WERI-Rb-1 (cell line): ENCODE data around the gene ADAMTSL3.
"Not testable (repeated sequence)": the region's sequence is repeated elsewhere in the genome, so short reads cannot be mapped to it uniquely, and the experiment has no call there.

Experiments used
- DNase-seq: peaks from one replicate; pipeline ENCODE4 v3.0.0-alpha.2; 2020
- H3K27ac ChIP-seq: fragments of 250-450 bp; sonication (Bioruptor Pico); 2 replicates; pipeline ENCODE4 v1.5.1; 2020; ENCODE audit warnings: mild to moderate bottlenecking, moderate library complexity
- H3K27me3 ChIP-seq: fragments of 250-450 bp; sonication (Bioruptor Pico); 2 replicates; pipeline ENCODE4 v1.5.1; 2021; ENCODE audit warnings: mild to moderate bottlenecking, low read depth, moderate library complexity; ENCODE audit not compliant: insufficient read depth, severe bottlenecking
- H3K36me3 ChIP-seq: fragments of 250-450 bp; sonication (Bioruptor Pico); 2 replicates; pipeline ENCODE4 v1.5.1; 2020; ENCODE audit warnings: mild to moderate bottlenecking, moderate library complexity
- H3K4me3 ChIP-seq: 2 replicates; pipeline ENCODE4 v1.5.1; 2011; ENCODE audit warnings: low read depth, mild to moderate bottlenecking, control low read depth, low read length
- H3K9me3 ChIP-seq: fragments of 250-450 bp; sonication (Bioruptor Pico); 2 replicates; pipeline ENCODE4 v1.5.1; 2021; ENCODE audit warnings: mild to moderate bottlenecking, moderate library complexity; ENCODE audit not compliant: severe bottlenecking
- TF ChIP-seq, protein P1 (sequence below): IDR thresholded peaks from 2 replicates; pipeline ENCODE4 v1.5.1; 2011; ENCODE audit warnings: low read depth, mild to moderate bottlenecking, control low read depth, inconsistent platforms, low read length

Gene ADAMTSL3

DNA sequence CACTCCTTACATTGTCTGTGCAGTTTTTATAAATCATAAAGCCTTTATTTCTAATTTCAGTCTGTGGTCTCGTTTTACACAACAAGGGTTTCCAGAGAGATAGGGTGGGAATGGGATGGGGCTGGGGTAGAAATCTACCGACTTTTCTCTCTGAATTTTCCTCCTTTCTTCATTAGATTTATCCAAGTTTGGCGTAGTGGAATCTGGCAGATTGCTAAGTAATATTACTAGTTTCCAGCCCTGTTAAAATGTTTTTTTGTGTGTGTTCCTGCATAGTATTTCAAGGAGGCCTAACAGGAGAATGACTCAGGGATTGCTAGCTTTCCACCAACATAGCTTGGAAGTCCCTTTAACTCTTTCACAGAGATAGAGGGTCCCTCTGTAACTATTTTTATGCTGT is 396.2 kb downstream of the ADAMTSL3 start:
- Histone ChIP-seq H3K36me3 (no peaks in the 10 kb centered on the region), H3K27me3 (no peaks in the 10 kb centered on the region), H3K27ac (no peak overlapping the region), H3K4me3 (no peak overlapping the region), H3K9me3 (no peaks in the 10 kb centered on the region)
- TF ChIP-seq, protein P1, sequence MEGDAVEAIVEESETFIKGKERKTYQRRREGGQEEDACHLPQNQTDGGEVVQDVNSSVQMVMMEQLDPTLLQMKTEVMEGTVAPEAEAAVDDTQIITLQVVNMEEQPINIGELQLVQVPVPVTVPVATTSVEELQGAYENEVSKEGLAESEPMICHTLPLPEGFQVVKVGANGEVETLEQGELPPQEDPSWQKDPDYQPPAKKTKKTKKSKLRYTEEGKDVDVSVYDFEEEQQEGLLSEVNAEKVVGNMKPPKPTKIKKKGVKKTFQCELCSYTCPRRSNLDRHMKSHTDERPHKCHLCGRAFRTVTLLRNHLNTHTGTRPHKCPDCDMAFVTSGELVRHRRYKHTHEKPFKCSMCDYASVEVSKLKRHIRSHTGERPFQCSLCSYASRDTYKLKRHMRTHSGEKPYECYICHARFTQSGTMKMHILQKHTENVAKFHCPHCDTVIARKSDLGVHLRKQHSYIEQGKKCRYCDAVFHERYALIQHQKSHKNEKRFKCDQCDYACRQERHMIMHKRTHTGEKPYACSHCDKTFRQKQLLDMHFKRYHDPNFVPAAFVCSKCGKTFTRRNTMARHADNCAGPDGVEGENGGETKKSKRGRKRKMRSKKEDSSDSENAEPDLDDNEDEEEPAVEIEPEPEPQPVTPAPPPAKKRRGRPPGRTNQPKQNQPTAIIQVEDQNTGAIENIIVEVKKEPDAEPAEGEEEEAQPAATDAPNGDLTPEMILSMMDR = no peak
- DNase-seq = no peak

DNA sequence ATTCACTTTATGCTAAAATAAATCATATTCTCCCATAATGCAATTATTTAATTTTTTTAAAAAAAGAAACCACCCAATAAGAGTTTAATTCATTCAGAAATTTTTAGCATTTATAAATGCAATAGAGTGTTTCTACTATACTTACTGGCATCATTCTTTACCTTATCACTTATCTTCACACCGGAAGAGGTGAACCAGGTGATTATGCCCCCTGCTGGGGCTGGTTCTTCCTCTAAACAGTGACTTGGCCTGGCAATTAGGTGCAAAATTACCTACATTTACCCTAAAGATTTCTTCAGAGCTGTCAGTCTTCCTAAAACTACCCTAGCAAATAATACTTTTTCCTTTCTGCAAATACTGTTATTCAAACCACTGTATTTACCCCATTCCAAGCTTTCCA is 397.2 kb downstream of the ADAMTSL3 start:
- not testable (repeated sequence) for H3K36me3 ChIP-seq, H3K9me3 ChIP-seq, H3K27me3 ChIP-seq, H3K4me3 ChIP-seq, H3K27ac ChIP-seq, DNase-seq

DNA sequence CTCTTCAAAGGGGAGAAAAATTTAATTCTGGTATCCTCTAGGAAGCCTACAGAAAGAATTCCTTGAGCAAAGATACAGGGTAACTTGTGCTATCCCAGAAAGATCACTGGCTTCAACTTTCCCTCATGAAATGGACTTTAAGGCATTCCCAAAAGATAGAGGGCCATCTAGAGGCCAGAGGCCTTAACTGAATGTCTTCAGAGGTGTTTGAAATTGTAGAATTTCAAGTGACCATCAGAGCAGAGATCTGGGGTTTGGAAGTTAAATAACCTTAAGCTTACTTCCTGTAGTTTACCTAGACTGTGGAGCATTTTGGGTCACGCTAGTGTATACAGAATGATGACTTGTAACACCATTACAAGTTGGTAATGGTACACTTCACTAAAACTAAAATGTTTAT is 400.6 kb downstream of the ADAMTSL3 start:
- not testable (repeated sequence) for H3K4me3 ChIP-seq, H3K9me3 ChIP-seq, H3K36me3 ChIP-seq, DNase-seq, H3K27me3 ChIP-seq, H3K27ac ChIP-seq

DNA sequence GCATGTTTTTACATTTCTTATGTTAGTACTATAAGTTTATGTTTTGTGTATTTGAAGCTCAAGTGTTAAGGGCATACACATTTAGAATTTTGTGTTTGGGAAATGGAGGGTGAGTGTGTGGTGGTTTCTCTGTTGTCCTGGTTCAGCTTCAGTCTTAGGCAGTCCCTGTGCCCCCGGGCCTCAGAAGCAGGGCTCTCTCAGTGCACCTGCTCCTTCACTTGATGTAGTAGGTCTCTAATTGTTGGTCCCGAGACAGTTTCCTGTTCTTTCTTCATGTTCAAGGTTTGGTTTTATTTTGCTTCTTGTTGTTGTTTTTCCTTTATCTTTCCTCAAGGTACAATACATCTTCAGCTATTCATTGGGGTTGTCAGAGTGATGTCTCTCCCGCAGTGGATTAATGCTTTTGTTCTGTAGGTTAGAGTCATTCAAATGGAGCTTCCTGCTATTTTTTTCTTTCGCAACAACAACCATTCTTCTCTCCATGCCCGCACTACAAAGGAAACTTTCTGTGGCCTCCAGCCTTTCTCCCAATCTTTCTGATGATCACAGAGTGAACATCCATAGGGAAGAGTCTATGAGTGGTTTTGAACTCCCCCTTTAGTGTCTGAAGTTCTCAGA is 403.9 kb downstream of the ADAMTSL3 start:
- H3K36me3 ChIP-seq = no peaks in the 10 kb centered on the region
- no peak for DNase-seq
- no peak overlapping the region for H3K27ac ChIP-seq
- TF ChIP-seq, protein P1 = no peak
- H3K4me3 ChIP-seq = no peak overlapping the region
- no peaks in the 10 kb centered on the region for H3K9me3 ChIP-seq
- H3K27me3 ChIP-seq = no peaks in the 10 kb centered on the region

DNA sequence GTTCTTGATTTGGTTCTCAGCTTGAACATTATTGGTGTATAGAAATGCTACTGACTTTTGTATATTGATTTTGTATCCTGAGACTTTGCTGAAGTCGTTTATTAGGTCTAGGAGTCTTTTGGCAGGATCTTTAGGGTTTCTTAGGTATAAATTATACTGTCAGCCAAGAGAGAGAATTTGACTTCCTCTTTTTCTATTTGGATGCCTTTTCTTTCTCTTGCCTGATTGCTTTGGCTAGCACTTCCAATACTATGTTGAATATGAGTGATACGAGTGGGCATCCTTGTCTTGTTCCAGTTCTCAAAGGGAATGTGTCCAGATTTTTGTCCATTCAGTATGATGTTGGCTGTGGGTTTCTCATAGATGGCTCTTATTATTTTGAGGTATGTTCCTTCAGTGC is 409.8 kb downstream of the ADAMTSL3 start:
- H3K4me3 ChIP-seq, H3K36me3 ChIP-seq, H3K27me3 ChIP-seq, H3K27ac ChIP-seq, H3K9me3 ChIP-seq, DNase-seq: not testable (repeated sequence)

DNA sequence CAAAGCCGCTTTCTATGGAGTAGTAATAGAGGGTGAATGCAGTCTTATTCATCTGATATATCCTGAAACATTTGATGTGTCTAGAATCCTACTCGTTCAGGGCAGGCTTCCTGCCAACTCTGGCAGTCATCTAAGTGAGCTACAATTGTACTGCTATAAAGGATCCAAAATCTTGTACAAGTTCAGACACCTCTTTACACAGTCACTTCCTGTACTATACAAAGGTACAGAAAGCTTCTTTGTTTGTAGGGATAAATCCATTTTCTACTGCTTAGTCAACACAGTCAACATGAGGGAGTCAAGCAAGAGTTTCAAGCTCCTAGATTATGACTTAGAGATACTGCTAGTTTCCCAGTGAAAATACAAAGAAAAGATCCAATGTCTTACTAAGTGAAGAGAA is 414.8 kb downstream of the ADAMTSL3 start:
- not testable (repeated sequence) for DNase-seq, H3K4me3 ChIP-seq, H3K9me3 ChIP-seq, H3K36me3 ChIP-seq, H3K27ac ChIP-seq, H3K27me3 ChIP-seq

DNA sequence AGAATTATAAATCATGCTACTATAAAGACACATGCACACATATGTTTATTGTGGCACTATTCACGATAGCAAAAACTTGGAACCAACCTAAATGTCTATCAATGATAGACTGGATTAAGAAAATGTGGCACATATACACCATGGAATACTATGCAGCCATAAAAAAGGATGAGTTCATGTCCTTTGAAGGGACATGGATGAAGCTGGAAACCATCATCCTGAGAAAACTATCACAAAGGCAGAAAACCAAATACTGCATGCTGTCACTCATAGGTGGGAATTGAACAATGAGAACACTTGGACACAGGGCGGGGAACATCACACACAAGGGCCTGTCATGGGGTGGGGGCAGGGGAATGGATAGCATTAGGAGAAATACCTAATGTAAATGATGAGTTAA is 424.1 kb downstream of the ADAMTSL3 start:
- H3K27me3 ChIP-seq, H3K4me3 ChIP-seq, H3K27ac ChIP-seq, DNase-seq, H3K36me3 ChIP-seq, H3K9me3 ChIP-seq: not testable (repeated sequence)

DNA sequence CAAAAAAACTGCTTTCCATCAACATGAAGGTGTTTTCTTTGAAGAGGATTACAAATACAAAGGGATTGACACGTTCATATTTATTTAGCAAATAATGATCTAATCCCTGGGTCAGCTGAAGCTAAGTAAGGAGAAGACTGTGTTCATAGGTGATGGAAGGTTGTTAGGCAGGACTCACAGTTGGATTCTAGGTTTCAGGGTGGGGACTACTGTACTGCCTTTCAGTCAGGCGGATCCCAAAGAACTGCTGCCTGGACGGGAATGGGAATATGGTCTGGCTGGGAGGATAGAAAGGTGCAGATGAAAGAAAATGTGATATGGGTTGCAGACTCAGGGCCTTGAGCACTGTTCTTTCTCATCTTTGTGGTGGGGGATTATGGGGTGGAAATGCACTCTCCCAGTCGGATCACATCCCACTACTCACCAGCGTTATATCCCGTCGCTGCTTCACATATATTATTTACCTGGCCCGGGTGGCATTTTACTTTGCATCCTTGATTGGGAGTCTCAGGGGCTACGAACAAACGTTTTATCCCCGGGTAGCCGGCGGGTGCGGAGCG is 425.5 kb downstream of the ADAMTSL3 start:
- H3K9me3 ChIP-seq, DNase-seq, H3K27ac ChIP-seq, H3K27me3 ChIP-seq, H3K36me3 ChIP-seq: not testable (repeated sequence)
- H3K4me3 ChIP-seq = peak overlapping the region; percentile 60
